Natural killer cell (primary cell): ENCODE data around the gene YWHAB. TPM values are rescaled to one million over a fixed set of nuclear protein-coding genes. Genes with fewer than 3 reads are reported as not detected.

ENCODE experiments used
- ATAC-seq, 3 donors: fragments of 150-1000 bp in 2 of 3; fragments of 200-7000 bp in 1 of 3; cut with Tn5 transposase; 1 replicate in 1 of 3; 2 replicates in 2 of 3; pipeline ENCODE4 v1.10.0; 2021; ENCODE audit warnings: mild to moderate bottlenecking in 2 of 3, moderate library complexity in 2 of 3
- DNase-seq, 2 donors: peaks; one replicate each; pipeline versions ENCODE4 v3.0.0 to v3.0.0-alpha.2; 2013 to 2021; ENCODE audit warnings: mixed read lengths in 1 of 2
- H3K27ac ChIP-seq: one replicate; pipeline ENCODE4 v1.5.1; 2013; ENCODE audit warnings: mild to moderate bottlenecking, low read length
- H3K27me3 ChIP-seq: one replicate; pipeline ENCODE4 v1.6.1; 2013; ENCODE audit warnings: low read length; ENCODE audit not compliant: control insufficient read depth, insufficient read depth
- H3K36me3 ChIP-seq: one replicate; pipeline ENCODE4 v1.6.1; 2013; ENCODE audit warnings: low read length; ENCODE audit not compliant: control insufficient read depth, insufficient read depth
- H3K4me1 ChIP-seq: one replicate; pipeline ENCODE4 v1.6.1; 2013; ENCODE audit warnings: low read length; ENCODE audit not compliant: control insufficient read depth, insufficient read depth
- H3K4me3 ChIP-seq: one replicate; pipeline ENCODE4 v1.5.1; 2013; ENCODE audit warnings: low read length
- H3K9me3 ChIP-seq: one replicate; pipeline ENCODE4 v1.6.1; 2013; ENCODE audit warnings: low read length; ENCODE audit not compliant: control insufficient read depth, insufficient read depth
- H3K27ac Mint-ChIP-seq, 2 donors: one replicate each; pipeline ENCODE4 v1.8.0; 2022; ENCODE audit warnings: mild to moderate bottlenecking in 2 of 2, mixed read lengths in 2 of 2, moderate library complexity in 1 of 2
- H3K27me3 Mint-ChIP-seq, 2 donors: one replicate each; pipeline ENCODE4 v1.8.0; 2022; ENCODE audit warnings: low read depth in 2 of 2, mixed read lengths in 2 of 2
- H3K36me3 Mint-ChIP-seq: one replicate; pipeline ENCODE4 v1.8.0; 2022; ENCODE audit warnings: mixed read lengths
- H3K4me1 Mint-ChIP-seq, 2 donors: one replicate each; pipeline ENCODE4 v1.8.0; 2022; ENCODE audit warnings: mixed read lengths in 2 of 2
- H3K4me3 Mint-ChIP-seq: one replicate; pipeline ENCODE4 v1.8.0; 2022; ENCODE audit warnings: mild to moderate bottlenecking, moderate library complexity, mixed read lengths
- H3K9me3 Mint-ChIP-seq, 2 donors: one replicate each; pipeline ENCODE4 v1.8.0; 2022; ENCODE audit warnings: mixed read lengths in 2 of 2
- WGBS: methylation state at CpG from one replicate; pipeline ENCODE4 v1.1.7; 2013; ENCODE audit warnings: missing lambda C conversion rate; ENCODE audit not compliant: insufficient coverage; 5-methylcytosine and 5-hydroxymethylcytosine counted together
- intact Hi-C: fragments of 100-400 bp; cut with micrococcal nuclease; formaldehyde crosslinking; loops from one replicate; pipeline ENCODE4 v1.14.2; 2022
- total RNA-seq, 4 donors: library from RNA; stranded (reverse); fragments of 120-200 nt in 1 of 4; gene quantifications; one replicate each; pipeline versions ENCODE4 v1.2.3 to v1.2.4, GENCODE V29; 2013 to 2022
- TF ChIP-seq, protein P1 (sequence below): fragments of 200-600 bp; IDR thresholded peaks from one replicate; pipeline ENCODE4 v1.8.0; 2022; ENCODE audit warnings: antibody characterized with exemption

YWHAB gene
- total RNA-seq, 3 donors from 2014 or later (not counting 1 experiment from before 2014, with no cell fraction given), result 137 to 199 (median 179) TPM

GRCh38 chr20:44912189-44912588, 26.7 kb downstream of the YWHAB start:
- Histone ChIP-seq H3K4me3 (no peak overlapping the region), H3K36me3 (peaks cover 7% of the 10 kb centered on the region), H3K4me1 (peaks cover 14% of the 10 kb centered on the region), H3K27ac (no peak overlapping the region), H3K27me3 (no peaks in the 10 kb centered on the region), H3K9me3 (no peaks in the 10 kb centered on the region)
- no peak overlapping the region for H3K27ac Mint-ChIP-seq
- no peaks in the 10 kb centered on the region for H3K36me3 Mint-ChIP-seq
- no peak for DNase-seq
- H3K4me1 Mint-ChIP-seq, result peaks cover 16 to 19% of the 10 kb centered on the region in 2 donors
- peak overlapping the region; percentile 28 for H3K4me3 Mint-ChIP-seq
- 100% methylated on average over 1 of the region's 2 CpGs for WGBS
- TF ChIP-seq, protein P1, sequence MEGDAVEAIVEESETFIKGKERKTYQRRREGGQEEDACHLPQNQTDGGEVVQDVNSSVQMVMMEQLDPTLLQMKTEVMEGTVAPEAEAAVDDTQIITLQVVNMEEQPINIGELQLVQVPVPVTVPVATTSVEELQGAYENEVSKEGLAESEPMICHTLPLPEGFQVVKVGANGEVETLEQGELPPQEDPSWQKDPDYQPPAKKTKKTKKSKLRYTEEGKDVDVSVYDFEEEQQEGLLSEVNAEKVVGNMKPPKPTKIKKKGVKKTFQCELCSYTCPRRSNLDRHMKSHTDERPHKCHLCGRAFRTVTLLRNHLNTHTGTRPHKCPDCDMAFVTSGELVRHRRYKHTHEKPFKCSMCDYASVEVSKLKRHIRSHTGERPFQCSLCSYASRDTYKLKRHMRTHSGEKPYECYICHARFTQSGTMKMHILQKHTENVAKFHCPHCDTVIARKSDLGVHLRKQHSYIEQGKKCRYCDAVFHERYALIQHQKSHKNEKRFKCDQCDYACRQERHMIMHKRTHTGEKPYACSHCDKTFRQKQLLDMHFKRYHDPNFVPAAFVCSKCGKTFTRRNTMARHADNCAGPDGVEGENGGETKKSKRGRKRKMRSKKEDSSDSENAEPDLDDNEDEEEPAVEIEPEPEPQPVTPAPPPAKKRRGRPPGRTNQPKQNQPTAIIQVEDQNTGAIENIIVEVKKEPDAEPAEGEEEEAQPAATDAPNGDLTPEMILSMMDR, result no peak
- no peak for ATAC-seq
- intact Hi-C loops, result no loop called here
- H3K27me3 Mint-ChIP-seq, result no peaks in the 10 kb centered on the region
- H3K9me3 Mint-ChIP-seq, result no peaks in the 10 kb centered on the region

DNA sequence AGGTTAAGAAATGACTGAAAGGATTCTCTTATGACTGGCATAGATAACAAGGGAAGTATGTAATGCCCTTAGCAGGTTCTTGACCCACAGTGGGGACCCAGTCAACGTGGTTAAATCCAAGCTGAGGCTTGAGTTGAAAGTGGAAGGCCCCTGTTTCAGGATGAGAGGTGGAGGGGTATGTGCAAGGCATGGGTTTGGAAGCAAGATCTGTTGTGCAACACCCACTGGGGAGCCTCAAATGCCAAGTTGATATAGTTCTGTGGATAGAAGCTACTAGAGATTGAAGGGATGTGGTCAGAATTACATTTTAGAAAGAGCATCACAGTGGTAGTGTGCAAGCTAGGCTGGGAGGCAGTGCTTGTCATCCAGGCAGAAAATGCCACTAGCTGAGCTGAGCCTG, 29.4 kb downstream of the YWHAB start:
- H3K27me3 Mint-ChIP-seq, result no peaks in the 10 kb centered on the region
- 73% methylated on average over 1 of the region's 1 CpG for WGBS
- peaks cover 0 to 8% of the 10 kb centered on the region in 2 donors for H3K4me1 Mint-ChIP-seq
- Histone ChIP-seq H3K4me1 (peaks cover 8% of the 10 kb centered on the region), H3K27ac (no peak overlapping the region), H3K4me3 (no peak overlapping the region), H3K36me3 (peaks cover 3% of the 10 kb centered on the region), H3K9me3 (no peaks in the 10 kb centered on the region), H3K27me3 (no peaks in the 10 kb centered on the region)
- H3K4me3 Mint-ChIP-seq, result no peak overlapping the region
- TF ChIP-seq, protein P1, result no peak
- no peak overlapping the region for H3K27ac Mint-ChIP-seq
- DNase-seq (no peak), ATAC-seq (no peak)
- H3K9me3 Mint-ChIP-seq, result no peaks in the 10 kb centered on the region
- intact Hi-C loops, result no loop called here
- H3K36me3 Mint-ChIP-seq, result no peaks in the 10 kb centered on the region

DNA sequence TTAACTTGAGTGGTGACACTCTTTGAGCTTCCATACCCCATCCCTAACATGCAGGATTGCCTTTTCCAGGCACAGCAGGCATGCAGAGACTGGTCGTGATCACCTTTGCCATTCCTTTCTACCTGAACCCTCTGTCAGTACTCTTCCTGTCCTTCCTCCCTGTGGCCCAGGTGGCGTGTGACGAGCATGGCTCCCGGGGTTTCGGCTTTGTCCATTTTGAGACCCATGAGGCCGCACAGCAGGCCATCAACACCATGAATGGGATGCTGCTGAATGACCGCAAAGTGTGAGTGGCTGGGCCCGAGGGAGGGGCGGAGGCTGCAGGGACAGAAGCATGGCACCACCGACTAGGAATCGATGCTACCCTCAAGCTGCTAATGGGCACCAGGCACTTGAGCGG, 31.1 kb downstream of the YWHAB start:
- no peak overlapping the region for H3K4me3 Mint-ChIP-seq
- 98% methylated on average over 12 of the region's 12 CpGs for WGBS

GRCh38 chr20:44917399-44917798, 31.9 kb downstream of the YWHAB start:
- 100% methylated on average over 2 of the region's 2 CpGs for WGBS
- no peaks in the 10 kb centered on the region for H3K4me1 Mint-ChIP-seq
- no peak overlapping the region for H3K27ac ChIP-seq

More for the DNA sequence above, 31.1 kb downstream of the YWHAB start:
- Mint-ChIP-seq H3K36me3 (no peaks in the 10 kb centered on the region), H3K9me3 (no peaks in the 10 kb centered on the region), H3K27ac (no peak overlapping the region), H3K27me3 (no peaks in the 10 kb centered on the region), H3K4me1 (no peaks in the 10 kb centered on the region)
- H3K27ac ChIP-seq, result no peak overlapping the region
- H3K36me3 ChIP-seq, result peaks cover 3% of the 10 kb centered on the region
- H3K4me3 ChIP-seq, result no peak overlapping the region
- H3K4me1 ChIP-seq, result no peaks in the 10 kb centered on the region
- no peaks in the 10 kb centered on the region for H3K27me3 ChIP-seq
- ATAC-seq (no peak), DNase-seq (no peak)
- H3K9me3 ChIP-seq, result no peaks in the 10 kb centered on the region
- TF ChIP-seq, protein P1, result no peak
- intact Hi-C loops, result no loop called here

More at GRCh38 chr20:44917399-44917798, 31.9 kb downstream of the YWHAB start:
- ATAC-seq, result no peak
- Mint-ChIP-seq H3K9me3 (no peaks in the 10 kb centered on the region), H3K27me3 (no peaks in the 10 kb centered on the region), H3K27ac (no peak overlapping the region), H3K36me3 (no peaks in the 10 kb centered on the region), H3K4me3 (no peak overlapping the region)
- Histone ChIP-seq H3K9me3 (no peaks in the 10 kb centered on the region), H3K4me3 (no peak overlapping the region), H3K36me3 (peaks cover 3% of the 10 kb centered on the region), H3K27me3 (no peaks in the 10 kb centered on the region), H3K4me1 (no peaks in the 10 kb centered on the region)
- TF ChIP-seq, protein P1, result no peak
- intact Hi-C loops, result no loop called here
- no peak for DNase-seq
